Right ventricle myocardium inferior (tissue), 1 donor: ENCODE data around the gene VBP1. TPM values are rescaled to one million over a fixed set of nuclear protein-coding genes. Genes with fewer than 3 reads are reported as not detected.
"Not testable (repeated sequence)": the region's sequence is repeated elsewhere in the genome, so short reads cannot be mapped to it uniquely, and the experiment has no call there.

Experiments used
- ATAC-seq: fragments of 200-7000 bp; cut with Tn5 transposase; one replicate; pipeline ENCODE4 v1.9.1; 2020; ENCODE audit warnings: mild to moderate bottlenecking, moderate library complexity
- DNase-seq: peaks from one replicate; pipeline ENCODE4 v3.0.0; 2021; ENCODE audit errors: missing footprints
- intact Hi-C: fragments of 100-400 bp; cut with DNase I; formaldehyde crosslinking; loops from one replicate; pipeline ENCODE4 v1.11.0; 2022
- long read RNA-seq: library from polyadenylated mRNA; unstranded; transcript quantifications from one replicate; pipeline ENCODE4 v2.0.0, GENCODE V29; 2021
- total RNA-seq: library from RNA; stranded (reverse); fragmentation: NEBNext Ultra II Directional; extraction: Animal tissue kit (Norgen Biotek cat#: 25700); gene quantifications from one replicate; pipeline ENCODE4 v1.2.1, GENCODE V29; 2021
- donor health status: DM: no; HTN: yes; CAD: no; lungs with severe emphysema.

Gene VBP1, protein sequence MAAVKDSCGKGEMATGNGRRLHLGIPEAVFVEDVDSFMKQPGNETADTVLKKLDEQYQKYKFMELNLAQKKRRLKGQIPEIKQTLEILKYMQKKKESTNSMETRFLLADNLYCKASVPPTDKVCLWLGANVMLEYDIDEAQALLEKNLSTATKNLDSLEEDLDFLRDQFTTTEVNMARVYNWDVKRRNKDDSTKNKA
- total RNA-seq: 74.8 TPM
- long read RNA-seq, transcript VBP1-201 (6 exons, 1,686 nt): major isoform, 40 of 42 reads
- long read RNA-seq, partial matches to known transcripts: 0 of 42 reads
- long read RNA-seq, other reads (novel, unspliced or antisense): 2 of 42 reads

DNA sequence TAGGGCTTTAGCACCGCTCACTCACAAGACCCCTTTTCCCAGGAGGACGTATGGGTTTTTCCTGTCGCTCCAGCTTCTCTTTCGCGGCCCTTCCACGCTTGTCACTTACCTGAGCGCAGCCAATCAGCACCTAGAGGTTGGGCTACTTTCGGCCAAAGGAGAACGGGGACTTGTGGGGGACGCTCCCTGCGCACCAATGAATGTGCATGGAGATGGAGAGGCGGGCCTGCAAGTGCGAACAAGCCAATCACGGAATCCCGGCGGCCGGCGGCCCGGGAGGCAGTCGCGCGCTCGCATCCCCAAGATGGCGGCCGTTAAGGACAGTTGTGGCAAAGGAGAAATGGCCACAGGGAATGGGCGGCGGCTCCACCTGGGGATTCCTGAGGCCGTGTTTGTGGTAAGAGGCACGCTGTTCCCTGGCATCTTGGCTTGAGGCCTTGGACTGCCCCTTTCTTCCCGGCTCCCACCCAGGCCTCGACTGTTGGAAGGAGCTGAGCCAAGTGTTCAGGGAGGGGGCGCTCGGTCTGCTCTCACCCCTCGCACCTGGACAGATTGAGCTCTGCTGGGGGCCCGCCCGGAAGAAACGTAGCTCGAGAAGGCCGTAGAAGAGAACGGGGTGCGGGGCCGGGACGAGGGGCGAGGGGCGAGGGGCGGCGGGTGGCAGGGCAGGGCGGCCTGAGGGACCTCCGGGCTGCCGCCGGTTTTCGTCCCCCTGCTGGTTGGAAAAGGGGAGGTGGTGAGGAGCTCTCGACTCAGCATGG, at the start of gene VBP1:
Gene VBP1, plus strand, starts transcription at position 282 of the 761 bp plus-strand sequence. Its CDS starts 23 bp downstream, at position 305.
- DNase-seq: peak; percentile 95
- peak; percentile 99 for ATAC-seq
- intact Hi-C loops: no loop called here

DNA sequence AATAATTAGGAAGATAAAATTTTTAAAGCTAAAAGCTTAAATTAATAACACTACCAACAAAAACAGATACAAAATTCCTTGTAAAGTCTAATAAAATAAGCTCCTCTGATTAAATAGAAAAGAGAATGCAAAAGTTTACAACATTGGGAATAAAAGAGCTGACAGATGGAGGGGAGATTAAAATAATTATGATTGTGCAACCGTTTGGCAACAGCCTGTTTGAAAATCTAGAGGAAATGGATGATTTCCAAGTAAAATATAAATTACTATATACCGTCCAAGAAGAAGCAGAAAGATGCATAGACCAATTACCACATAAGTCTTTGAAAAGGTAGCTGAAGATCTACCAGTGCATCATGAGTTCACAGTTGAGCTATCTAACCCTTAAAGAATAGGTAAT, 46.4 kb upstream of the VBP1 start:
- intact Hi-C loops: no loop called here
- DNase-seq (no peak), ATAC-seq (no peak)

DNA sequence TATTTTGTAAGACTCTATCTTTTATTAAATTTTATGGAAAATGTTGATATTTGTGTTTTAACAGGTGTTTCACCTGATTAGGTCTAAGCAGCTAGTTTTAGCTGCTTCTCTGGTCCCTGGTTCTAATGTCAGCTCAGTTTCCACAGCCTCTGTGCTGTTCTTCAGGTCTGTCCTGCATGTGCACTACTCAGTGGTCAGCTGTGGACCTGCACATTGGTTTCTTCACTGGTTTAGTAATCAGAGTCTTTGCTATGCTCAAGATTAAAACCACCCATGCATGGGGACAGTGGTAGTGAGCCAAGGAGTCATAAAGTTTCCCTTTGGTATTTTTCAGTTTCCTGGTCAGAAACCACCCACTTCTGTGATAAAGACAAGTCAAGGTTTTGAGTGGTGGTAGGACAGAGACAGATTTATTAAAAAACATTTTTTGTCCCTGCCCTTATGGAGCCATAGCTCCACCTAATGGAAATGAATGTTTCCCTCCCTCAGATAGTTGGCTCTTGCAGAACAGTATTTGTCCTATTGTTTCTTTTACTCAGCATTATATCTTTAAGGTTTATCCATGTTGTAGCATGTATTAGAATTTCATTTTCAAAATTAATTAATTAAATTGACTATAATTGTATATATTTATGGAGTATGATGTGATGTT, 36.8 kb upstream of the VBP1 start:
- ATAC-seq: no peak

DNA sequence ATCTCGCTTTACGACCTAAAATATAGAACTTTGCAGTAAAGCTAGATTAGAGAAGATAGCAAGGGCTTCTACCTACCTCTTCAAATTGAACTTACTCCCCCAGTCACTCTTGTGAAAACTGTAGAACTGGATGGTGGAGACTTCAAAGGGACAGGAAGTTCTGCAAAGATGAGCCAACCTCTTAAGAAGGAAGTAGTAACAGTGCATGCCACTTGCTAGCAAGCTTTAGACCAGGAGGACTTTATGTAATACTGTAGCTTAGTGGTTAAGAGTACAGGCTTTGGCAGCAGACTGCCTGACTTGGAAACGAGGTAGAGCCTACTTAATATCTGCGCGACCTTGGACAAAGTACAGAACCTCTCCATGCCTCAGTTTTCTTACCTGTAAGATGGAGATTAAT, 27.5 kb upstream of the VBP1 start:
- intact Hi-C loops: no loop called here
- DNase-seq (no peak), ATAC-seq (no peak)

More for the DNA sequence above, 36.8 kb upstream of the VBP1 start:
- no peak for DNase-seq
- intact Hi-C loops: no loop called here

DNA sequence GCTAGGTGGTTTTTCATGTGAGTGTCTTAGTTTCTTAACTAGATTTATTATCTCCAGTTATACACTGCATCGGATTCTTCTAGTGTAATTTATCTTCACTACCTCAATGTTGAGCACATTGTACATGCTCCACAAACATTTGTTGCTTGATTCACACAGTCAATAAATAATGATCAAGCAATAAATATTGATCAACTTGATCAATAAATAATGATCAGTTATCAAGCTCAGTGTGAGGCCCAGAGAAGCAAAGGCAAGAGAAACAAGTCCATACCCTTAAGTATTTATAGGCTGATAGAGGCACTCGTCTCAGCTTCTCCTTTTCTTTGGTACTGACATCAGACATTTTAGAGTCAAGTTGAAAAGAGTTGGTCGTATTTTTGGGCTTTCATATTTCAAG, 5.1 kb upstream of the VBP1 start:
- DNase-seq (no peak), ATAC-seq (no peak)
- intact Hi-C loops: no loop called here

DNA sequence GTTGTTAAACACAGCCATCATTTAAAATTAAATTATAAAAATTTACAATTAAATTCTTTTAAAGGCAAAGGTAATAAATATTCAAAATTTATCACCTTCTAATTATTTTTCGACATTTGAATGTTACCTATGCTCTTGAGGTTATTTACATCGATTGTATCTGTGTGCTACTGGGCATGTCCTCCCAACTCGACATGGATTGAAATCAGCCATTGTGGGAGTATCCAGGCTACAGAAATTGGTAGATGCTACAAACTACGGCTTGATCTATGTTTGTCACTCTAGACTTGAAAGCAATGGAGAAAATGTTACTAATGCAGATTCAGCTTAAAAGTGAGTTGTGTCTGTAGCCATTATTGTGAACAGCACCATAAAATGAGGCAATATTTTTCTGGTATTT, 2.5 kb upstream of the VBP1 start:
- ATAC-seq (no peak), DNase-seq (no peak)
- intact Hi-C loops: no loop called here

DNA sequence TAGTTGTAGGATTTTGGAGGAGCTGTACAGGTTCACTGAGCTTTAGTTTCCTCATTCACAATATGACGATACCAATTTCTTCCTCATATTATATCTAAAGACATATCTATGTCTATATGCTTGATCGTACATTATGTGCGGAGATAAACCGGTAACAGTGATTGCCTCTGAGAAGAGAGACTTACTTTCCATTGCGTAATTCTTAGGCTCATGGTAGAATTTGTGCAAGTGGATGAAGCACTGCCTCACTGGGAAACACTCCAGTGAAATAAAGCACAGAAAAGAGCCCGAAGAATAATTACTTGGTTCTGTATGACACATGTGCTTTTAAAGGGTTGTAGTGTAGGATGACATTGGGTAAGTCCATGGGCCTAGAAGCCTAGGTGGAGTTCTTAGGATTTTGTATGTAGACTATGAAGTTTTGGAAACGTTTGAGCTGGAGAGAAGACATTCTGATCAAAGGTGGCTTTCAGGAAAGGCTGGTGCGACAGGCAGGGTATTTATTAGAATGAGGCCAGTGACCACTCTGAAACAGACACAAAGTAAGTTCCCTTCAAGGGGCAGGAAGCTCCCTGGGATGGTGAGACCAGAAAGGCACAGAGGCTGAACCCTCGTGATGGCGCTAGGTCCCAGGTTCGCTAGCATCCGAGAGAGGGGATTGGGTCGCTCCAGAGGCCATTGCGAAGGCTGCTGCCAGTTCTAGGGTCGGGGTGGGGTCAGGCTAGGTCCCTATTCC, 649 bp upstream of the VBP1 start:
- ATAC-seq: peak; percentile 30
- intact Hi-C loops: no loop called here
- DNase-seq: no peak

DNA sequence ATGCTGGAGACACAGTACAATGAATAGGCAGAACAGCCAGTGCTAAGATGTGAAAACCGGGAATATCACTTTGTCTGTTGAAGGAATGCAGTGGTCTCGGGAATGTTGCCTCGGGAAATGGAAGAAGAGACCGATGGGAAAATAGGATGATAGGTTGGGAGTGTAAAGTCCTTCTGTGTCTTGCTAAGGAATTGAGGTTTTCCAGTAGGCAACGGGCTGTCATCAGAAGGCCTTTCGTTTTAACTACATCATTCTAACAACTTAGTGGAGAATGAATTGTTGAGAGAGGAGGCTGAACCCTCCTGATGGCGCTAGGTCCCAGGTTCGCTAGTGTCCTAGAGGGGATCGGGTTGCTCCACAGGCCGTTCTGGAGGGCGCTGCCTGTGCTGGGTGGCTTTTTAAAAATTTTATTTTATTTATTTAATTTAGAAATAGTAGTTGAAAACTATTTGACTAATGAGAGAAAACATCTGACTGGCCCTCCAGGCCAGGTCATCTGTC, 730 bp downstream of the VBP1 start:
- no peak for ATAC-seq
- intact Hi-C loops: no loop called here
- DNase-seq: no peak

DNA sequence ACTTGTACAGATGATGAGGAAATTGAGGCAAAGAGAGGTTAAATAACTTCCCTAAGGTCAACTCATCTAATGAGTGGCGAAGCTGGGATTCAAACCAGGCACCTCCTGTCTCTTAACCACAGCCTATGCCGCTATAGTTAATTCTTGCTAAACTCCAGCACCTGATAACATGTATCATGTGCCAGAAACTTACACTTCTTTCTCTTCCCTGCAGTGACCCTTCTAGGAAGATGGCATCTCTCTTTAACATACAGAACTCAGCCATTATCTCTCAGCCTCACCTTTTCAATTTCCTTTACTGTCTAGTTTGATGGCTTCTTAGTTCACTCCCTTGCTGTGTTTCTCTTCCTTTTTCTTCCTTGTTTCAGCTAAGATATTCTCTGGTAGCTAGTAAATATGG, 2.5 kb downstream of the VBP1 start:
- DNase-seq (no peak), ATAC-seq (no peak)
- intact Hi-C loops: no loop called here

DNA sequence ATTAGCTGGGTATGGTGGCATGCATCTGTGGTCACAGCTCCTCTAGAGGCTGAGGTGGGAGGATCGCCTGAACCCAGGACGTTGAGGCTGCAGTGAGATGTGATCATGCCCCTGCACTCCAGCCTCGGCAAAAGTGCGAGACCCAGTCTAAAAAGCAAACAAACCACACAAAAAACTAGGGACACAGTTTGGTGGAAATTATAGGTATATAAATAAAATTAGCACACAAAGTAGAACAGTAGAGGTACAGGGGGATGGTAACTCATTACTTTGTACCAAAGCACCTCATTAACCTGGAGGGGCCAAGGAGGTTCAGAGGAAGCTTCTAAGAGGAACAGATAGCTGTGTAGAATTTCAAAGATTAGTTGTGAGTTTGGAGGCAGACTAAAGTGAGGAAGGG, 5.1 kb downstream of the VBP1 start:
- no peak for ATAC-seq
- intact Hi-C loops: no loop called here

DNA sequence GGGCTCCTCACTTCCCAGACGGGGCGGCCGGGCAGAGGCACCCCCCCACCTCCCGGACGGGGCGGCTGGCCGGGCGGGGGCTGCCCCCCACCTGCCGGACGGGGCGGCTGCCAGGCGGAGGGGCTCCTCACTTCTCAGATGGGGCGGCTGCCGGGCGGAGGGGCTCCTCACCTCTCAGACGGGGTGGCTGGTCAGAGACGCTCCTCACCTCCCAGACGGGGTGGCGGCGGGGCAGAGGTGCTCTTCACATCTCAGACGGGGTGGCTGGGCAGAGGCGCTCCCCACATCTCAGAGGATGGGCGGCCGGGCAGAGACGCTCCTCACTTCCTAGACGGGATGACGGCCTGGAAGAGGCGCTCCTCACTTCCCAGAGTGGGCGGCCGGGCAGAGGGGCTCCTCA, 7.5 kb downstream of the VBP1 start:
- intact Hi-C loops, DNase-seq, ATAC-seq: not testable (repeated sequence)

More for the DNA sequence above, 5.1 kb downstream of the VBP1 start:
- DNase-seq: no peak

DNA sequence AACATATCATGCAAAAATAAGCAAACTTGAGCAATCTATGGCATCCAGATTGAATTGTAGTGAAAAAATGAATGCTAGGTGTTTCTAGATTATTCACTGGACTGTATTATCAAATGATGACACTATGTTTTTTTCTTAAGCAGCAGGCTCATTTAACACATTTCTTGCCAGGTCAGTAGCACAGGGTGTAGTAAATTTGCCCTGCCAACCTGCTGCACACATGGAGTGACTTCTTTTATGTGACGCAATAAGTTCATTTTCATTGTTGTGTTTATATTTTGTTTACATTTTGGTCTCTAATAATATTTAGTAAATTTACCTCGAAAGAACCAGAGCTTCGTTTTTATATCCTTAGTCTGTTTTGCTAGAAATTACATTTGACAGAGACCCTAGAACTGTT, 9.5 kb downstream of the VBP1 start:
- no peak for ATAC-seq

DNA sequence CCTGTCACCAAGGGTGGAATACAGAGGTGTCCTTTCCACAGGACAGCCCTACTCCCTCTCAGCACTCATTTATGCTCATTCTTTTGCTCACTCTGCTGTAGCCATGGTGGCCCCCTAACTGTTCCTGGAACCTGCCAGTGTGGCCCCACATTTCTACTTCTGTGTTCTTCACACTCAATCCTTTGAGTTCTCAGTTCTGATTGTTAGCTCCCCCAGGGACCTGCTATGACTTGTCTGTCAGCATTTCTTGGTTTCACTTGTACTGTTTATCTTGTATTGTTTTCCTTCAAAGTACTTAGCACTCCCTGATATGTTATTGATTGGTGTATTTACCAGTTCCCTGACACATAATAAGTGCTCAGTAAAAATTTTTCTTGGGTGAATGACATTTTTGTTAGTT, 14.9 kb downstream of the VBP1 start:
- intact Hi-C loops: no loop called here
- no peak for ATAC-seq
- DNase-seq: no peak

More for the DNA sequence above, 9.5 kb downstream of the VBP1 start:
- intact Hi-C loops: no loop called here
- no peak for DNase-seq

DNA sequence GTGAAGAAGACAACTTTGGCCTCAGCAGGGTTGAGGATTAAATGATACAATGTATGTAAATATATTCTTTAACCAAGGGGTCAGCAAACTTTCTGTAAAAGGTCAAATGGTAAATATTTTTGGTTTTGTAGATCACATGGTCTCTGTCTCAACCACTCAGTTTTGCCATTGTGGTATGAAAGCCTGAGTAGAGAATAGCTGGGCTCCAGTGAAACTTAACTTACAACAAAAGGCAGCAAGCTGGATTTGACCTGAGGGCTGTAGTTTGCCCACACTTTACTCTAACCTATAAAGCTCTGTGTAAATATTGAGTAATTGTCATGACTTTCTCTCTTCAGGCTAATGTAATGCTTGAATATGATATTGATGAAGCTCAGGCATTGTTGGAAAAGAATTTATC, 19.6 kb downstream of the VBP1 start:
- intact Hi-C loops: no loop called here
- DNase-seq (no peak), ATAC-seq (no peak)

DNA sequence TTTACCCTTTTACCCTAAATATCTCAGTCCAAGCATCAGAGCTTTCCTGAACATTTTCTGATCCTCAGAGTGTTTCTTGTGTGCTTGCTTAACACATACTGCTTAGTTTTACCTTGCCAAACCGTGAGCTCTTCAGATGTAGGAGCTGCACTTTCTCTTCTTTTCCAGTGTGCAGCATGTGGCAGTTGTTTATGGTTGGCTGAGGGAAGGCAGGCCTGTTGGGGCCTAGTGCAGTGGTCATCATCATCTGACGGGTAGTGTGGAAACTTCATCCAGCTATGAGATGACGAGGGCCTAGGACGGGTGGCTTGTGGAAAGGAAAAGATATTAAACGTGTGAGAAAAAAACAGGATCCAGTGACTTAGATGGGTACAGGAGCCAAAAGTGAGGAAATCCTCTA, 21.5 kb downstream of the VBP1 start:
- intact Hi-C loops: no loop called here
- no peak for ATAC-seq
- DNase-seq: no peak

DNA sequence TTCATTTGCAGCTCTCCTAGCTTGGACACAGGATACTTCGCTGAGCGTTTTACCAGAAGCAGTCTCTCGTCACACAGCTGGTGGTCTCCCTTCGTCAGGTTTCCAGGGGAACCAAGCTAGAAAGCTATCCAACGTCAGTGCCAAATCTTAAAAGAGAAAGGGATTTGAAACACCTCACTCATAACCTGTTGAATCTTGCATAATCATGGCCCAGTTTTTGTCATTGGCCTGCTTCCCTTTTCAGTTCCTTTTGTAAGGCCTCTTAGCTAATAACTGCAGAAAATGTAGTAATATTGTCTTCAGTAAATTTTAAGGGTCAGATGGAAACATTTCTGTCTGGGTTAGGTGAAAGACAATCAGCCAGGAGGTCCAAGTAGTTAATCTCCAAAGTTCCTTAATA, 26.0 kb downstream of the VBP1 start:
- no peak for DNase-seq
- intact Hi-C loops: no loop called here
- no peak for ATAC-seq

DNA sequence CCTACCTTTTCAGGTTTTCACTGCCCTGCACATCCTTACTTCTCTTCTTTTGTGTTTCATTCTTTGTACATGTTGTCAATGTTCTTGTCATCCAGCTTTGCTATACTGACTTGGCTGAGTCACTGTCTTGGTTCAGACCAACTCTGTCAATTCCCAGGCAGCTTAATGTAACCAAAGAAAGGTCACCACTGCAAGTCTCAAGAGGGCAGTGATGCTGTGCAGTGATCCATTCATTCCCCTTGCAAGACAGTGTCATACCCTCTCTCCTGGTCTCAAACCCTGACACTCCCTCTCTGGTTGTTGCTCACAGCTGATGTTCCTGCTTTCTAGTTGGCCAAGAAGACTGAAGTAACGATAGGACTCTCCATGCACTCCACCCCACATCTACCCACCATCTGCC, 30.5 kb downstream of the VBP1 start:
- intact Hi-C loops: no loop called here
- no peak for DNase-seq
- no peak for ATAC-seq

DNA sequence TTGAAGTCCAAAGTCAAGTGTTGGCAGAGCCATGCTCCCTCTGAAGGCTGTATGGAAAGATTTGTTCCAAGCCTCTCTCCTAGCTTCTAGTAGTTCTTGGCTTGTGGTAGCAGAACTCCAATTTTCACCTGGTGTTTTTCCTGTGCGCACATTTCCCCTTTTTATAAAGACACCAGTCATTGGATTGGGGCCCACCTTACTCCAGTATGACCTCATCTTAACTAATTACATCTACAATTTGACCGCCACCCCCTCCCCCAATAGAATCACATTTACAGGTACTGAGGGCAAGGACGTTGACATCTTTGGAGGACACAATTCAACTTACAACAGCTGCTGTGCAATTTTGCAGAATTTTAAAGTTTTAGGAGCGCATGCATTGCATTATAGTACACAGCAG, 31.2 kb downstream of the VBP1 start:
- intact Hi-C loops: no loop called here
- DNase-seq (no peak), ATAC-seq (no peak)

DNA sequence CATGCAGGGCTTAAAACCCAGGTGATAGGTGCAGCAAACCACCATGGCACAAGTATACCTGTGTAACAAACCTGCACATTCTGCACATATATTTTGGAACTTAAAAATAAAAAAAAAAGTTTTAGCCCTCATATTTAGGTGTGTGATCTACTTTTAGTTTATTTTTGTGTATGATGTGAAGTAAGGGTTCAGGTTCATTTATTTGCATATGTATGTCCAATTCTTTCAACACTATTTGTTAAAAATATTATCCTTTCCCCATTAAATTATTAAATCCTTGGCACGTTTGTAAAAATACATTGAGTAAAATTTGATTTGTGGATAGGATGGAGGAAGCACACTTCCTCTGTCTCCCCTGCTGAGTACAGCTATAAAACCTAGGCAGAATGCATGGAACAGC, 35.1 kb downstream of the VBP1 start:
- intact Hi-C loops: no loop called here
- ATAC-seq (no peak), DNase-seq (no peak)
